Mesendoderm (in vitro differentiated cells): Measurements from ENCODE around the gene PLAC8L1.
"Not testable (repeated sequence)": the region's sequence is repeated elsewhere in the genome, so short reads cannot be mapped to it uniquely, and the experiment has no call there.

Source experiments
- DNase-seq: peaks from one replicate; pipeline ENCODE4 v3.0.0; 2013
- H2AK5ac ChIP-seq: 2 replicates; pipeline ENCODE4 v1.6.1; 2013; ENCODE audit warnings: low read length, inconsistent platforms
- H2BK120ac ChIP-seq: 2 replicates; pipeline ENCODE4 v1.6.1; 2013; ENCODE audit warnings: low read depth, mild to moderate bottlenecking, low read length, moderate library complexity, mixed read lengths
- H2BK15ac ChIP-seq: replicated peaks from 2 replicates; pipeline ENCODE4 v1.6.1; 2013; ENCODE audit warnings: low read depth, mild to moderate bottlenecking, moderate library complexity
- H2BK5ac ChIP-seq: 2 replicates; pipeline ENCODE4 v1.6.1; 2013; ENCODE audit warnings: low read length, inconsistent platforms
- H3K18ac ChIP-seq: 2 replicates; pipeline ENCODE4 v1.6.1; 2013; ENCODE audit warnings: mild to moderate bottlenecking, low read length, mixed read lengths
- H3K23ac ChIP-seq: one replicate; pipeline ENCODE4 v1.6.1; 2013; ENCODE audit warnings: low read length
- H3K27ac ChIP-seq: 2 replicates; pipeline ENCODE4 v1.5.1; 2013; ENCODE audit warnings: low read depth, mild to moderate bottlenecking, inconsistent platforms, low read length, moderate library complexity
- H3K27me3 ChIP-seq: 2 replicates; pipeline ENCODE4 v1.6.1; 2013; ENCODE audit warnings: low read length, control low read depth, mild to moderate bottlenecking, inconsistent platforms; ENCODE audit not compliant: insufficient read depth, poor library complexity
- H3K36me3 ChIP-seq: 2 replicates; pipeline ENCODE4 v1.6.1; 2013; ENCODE audit warnings: low read length, inconsistent platforms; ENCODE audit not compliant: control insufficient read depth, insufficient read depth
- H3K4ac ChIP-seq: one replicate; pipeline ENCODE4 v1.6.1; 2013; ENCODE audit warnings: low read depth, mild to moderate bottlenecking, low read length, moderate library complexity
- H3K4me1 ChIP-seq: 2 replicates; pipeline ENCODE4 v1.6.1; 2013; ENCODE audit warnings: low read depth, low read length, inconsistent platforms; ENCODE audit not compliant: control insufficient read depth
- H3K4me2 ChIP-seq: 2 replicates; pipeline ENCODE4 v1.6.1; 2013; ENCODE audit warnings: low read length
- H3K4me3 ChIP-seq: 2 replicates; pipeline ENCODE4 v1.5.1; 2013; ENCODE audit warnings: mild to moderate bottlenecking, low read length
- H3K56ac ChIP-seq: one replicate; pipeline ENCODE4 v1.6.1; 2013; ENCODE audit warnings: low read length
- H3K79me1 ChIP-seq: 2 replicates; pipeline ENCODE4 v1.6.1; 2013; ENCODE audit warnings: low read length, inconsistent platforms
- H3K79me2 ChIP-seq: 2 replicates; pipeline ENCODE4 v1.6.1; 2013; ENCODE audit warnings: mild to moderate bottlenecking, low read length; ENCODE audit not compliant: control insufficient read depth, insufficient read depth
- H3K9ac ChIP-seq: 2 replicates; pipeline ENCODE4 v1.6.1; 2013; ENCODE audit warnings: low read length, inconsistent platforms
- H4K5ac ChIP-seq: one replicate; pipeline ENCODE4 v1.6.1; 2013; ENCODE audit warnings: low read length
- H4K8ac ChIP-seq: one replicate; pipeline ENCODE4 v1.6.1; 2013; ENCODE audit warnings: low read depth, mild to moderate bottlenecking, control low read depth, low read length, moderate library complexity
- WGBS: extraction: QIAGEN DNeasy Blood & Tissue Kit; methylation state at CpG from one replicate; pipeline ENCODE4 v1.1.7; 2013; ENCODE audit warnings: low lambda C conversion rate, missing lambda C conversion rate; ENCODE audit not compliant: insufficient coverage; ENCODE audit errors: extremely low coverage; 5-methylcytosine and 5-hydroxymethylcytosine counted together

PLAC8L1 gene

DNA sequence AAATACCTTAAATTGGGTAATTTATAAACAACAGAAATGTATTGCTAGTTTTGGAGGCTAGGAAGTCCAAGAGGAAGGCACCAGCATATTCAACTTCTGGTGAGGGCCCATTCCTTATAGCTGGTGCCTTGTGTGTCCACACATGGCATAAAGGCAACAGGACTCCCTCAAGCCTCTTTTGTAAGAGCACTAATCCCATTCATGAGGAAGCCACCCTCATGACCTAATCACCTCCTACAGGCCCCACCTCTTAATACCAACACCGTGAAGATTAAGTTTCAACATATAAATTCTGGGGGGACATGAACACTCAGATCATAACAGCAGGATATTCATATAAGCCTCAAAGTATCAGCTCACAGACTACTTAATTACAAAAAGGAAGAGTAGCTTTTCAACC is 4.0 kb upstream of the PLAC8L1 start:
- Histone ChIP-seq H2BK120ac (no peak overlapping the region), H3K56ac (no peak overlapping the region), H3K4me2 (no peak overlapping the region), H2BK15ac (no peak overlapping the region), H3K27me3 (no peaks in the 10 kb centered on the region), H3K18ac (no peak overlapping the region), H3K79me1 (no peaks in the 10 kb centered on the region), H3K27ac (no peak overlapping the region), H3K4ac (no peak overlapping the region), H3K4me1 (no peaks in the 10 kb centered on the region), H2AK5ac (no peak overlapping the region), H3K9ac (no peak overlapping the region), H3K23ac (no peak overlapping the region), H4K5ac (no peak overlapping the region), H3K79me2 (no peaks in the 10 kb centered on the region), H4K8ac (no peak overlapping the region), H2BK5ac (no peak overlapping the region), H3K36me3 (peaks cover 4% of the 10 kb centered on the region), H3K4me3 (no peak overlapping the region)
- no peak for DNase-seq
- no CpG with 5 or more reads among the region's 1 CpG for WGBS

DNA sequence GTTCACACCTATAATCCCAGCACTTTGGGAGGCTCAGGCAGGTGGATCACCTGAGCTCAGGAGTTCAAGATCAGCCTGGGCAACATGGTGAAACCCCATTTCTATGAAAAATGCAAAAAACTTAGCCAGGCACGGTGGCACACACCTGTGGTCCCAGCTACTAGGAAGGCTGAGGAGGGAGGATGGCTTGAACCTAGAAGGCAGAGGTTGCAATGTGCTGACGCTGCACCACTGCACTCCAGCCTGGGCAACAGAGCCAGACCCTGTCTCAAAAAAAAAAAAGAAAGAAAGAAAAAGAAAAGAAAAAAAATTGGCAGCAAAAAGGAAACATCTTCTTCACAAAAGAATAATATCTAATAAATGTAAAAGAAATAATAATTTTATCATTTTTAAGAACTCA is 3.5 kb upstream of the PLAC8L1 start:
- WGBS = no CpG with 5 or more reads among the region's 2 CpGs
- H3K9ac ChIP-seq, H3K79me1 ChIP-seq, H3K4me2 ChIP-seq, H3K4ac ChIP-seq, H4K8ac ChIP-seq, H3K27me3 ChIP-seq, H2BK5ac ChIP-seq, H3K4me3 ChIP-seq, H4K5ac ChIP-seq, H3K79me2 ChIP-seq, DNase-seq, H2BK15ac ChIP-seq, H3K36me3 ChIP-seq, H2BK120ac ChIP-seq, H3K56ac ChIP-seq, H2AK5ac ChIP-seq, H3K4me1 ChIP-seq, H3K27ac ChIP-seq, H3K23ac ChIP-seq, H3K18ac ChIP-seq: not testable (repeated sequence)

DNA sequence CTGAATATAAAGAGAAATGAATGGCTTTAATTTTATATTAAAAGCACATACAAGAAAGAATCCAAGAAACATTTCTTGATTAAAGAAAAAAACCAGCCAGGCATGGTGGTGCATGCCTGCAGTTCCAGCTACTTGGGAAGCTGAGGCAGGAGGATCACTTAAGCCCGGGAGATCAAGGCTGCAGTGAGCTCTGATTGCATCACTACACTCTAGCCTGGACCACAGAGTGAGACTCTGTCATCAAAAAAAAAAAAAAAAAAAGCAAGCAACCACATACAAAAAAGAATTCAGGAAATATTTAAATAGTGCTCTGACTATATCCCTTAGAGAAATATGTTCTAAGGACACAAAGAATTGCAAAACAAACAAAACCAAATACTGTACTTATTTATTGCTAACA is 2.5 kb upstream of the PLAC8L1 start:
- Histone ChIP-seq H3K4me3 (no peak overlapping the region), H2BK15ac (no peak overlapping the region), H4K5ac (no peak overlapping the region), H3K36me3 (peaks cover 1% of the 10 kb centered on the region), H3K4me2 (no peak overlapping the region), H4K8ac (no peak overlapping the region), H2BK120ac (no peak overlapping the region), H2AK5ac (no peak overlapping the region), H3K18ac (no peak overlapping the region), H3K79me1 (no peaks in the 10 kb centered on the region), H3K4ac (no peak overlapping the region), H2BK5ac (no peak overlapping the region), H3K23ac (no peak overlapping the region), H3K79me2 (no peaks in the 10 kb centered on the region), H3K27me3 (no peaks in the 10 kb centered on the region), H3K56ac (no peak overlapping the region), H3K4me1 (no peaks in the 10 kb centered on the region), H3K27ac (no peak overlapping the region), H3K9ac (no peak overlapping the region)
- WGBS = no CpG with 5 or more reads among the region's 1 CpG
- DNase-seq = no peak

DNA sequence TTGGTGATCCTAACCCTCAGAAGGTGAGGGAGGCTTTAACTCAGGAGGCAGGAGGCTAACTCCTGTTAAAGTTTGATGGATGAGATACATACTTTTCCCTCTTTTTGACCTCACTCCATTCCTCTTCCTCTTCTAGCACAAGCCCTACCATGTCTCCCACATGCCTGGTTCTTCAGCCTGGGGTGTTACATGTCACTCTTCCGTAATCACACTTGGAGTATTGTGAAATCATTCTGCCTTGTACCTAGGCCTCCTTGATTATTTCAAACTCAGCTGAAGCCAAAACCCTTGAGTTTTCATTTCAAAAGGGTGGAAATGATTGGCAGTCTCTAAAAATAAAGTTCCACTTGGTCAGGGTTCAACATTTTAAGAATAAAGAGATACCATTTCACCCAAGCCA is 1.8 kb downstream of the PLAC8L1 start:
- Histone ChIP-seq H2BK5ac (no peak overlapping the region), H3K4me1 (no peaks in the 10 kb centered on the region), H3K79me2 (no peaks in the 10 kb centered on the region), H3K56ac (no peak overlapping the region), H3K4ac (no peak overlapping the region), H2BK120ac (no peak overlapping the region), H3K4me3 (no peak overlapping the region), H2BK15ac (no peak overlapping the region), H3K79me1 (no peaks in the 10 kb centered on the region), H3K27ac (no peak overlapping the region), H3K4me2 (no peak overlapping the region), H4K5ac (no peak overlapping the region), H3K18ac (no peak overlapping the region), H4K8ac (no peak overlapping the region), H3K27me3 (no peaks in the 10 kb centered on the region), H2AK5ac (no peak overlapping the region), H3K23ac (no peak overlapping the region), H3K36me3 (no peaks in the 10 kb centered on the region), H3K9ac (no peak overlapping the region)
- WGBS = no CpG with 5 or more reads among the region's 1 CpG
- DNase-seq = no peak

DNA sequence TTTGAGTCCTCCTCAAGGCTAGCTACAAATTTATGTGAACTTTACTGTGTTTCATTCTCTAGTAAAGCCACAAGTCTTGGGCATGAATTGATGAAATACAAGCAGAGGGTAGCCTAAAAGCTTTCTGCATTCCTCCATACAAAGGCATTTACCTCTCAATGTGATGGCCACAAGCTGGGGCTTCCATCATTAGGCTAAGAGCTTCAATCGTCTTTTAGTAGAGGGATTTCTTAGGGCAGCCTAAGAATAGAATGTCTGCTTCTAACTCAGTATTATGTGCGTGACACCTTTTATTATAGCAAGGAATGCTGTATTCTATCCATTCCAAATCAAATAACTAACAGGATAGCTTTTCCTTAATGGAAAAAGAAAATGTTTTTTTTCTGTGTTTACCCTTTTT is 3.7 kb downstream of the PLAC8L1 start:
- H3K9ac ChIP-seq = no peak overlapping the region
- H3K4ac ChIP-seq = no peak overlapping the region
- H3K23ac ChIP-seq = no peak overlapping the region
- no peaks in the 10 kb centered on the region for H3K79me2 ChIP-seq
- H3K4me2 ChIP-seq = no peak overlapping the region
- H3K27ac ChIP-seq = no peak overlapping the region
- H2BK15ac ChIP-seq = no peak overlapping the region
- no peak overlapping the region for H2BK5ac ChIP-seq
- no peaks in the 10 kb centered on the region for H3K27me3 ChIP-seq
- no peaks in the 10 kb centered on the region for H3K79me1 ChIP-seq
- no peak overlapping the region for H4K5ac ChIP-seq
- no peaks in the 10 kb centered on the region for H3K36me3 ChIP-seq
- H3K18ac ChIP-seq = no peak overlapping the region
- H3K4me1 ChIP-seq = no peaks in the 10 kb centered on the region
- peak; percentile 63 for DNase-seq
- no CpG with 5 or more reads among the region's 2 CpGs for WGBS
- H2AK5ac ChIP-seq = no peak overlapping the region
- H3K56ac ChIP-seq = no peak overlapping the region
- H3K4me3 ChIP-seq = no peak overlapping the region
- no peak overlapping the region for H2BK120ac ChIP-seq
- H4K8ac ChIP-seq = no peak overlapping the region

DNA sequence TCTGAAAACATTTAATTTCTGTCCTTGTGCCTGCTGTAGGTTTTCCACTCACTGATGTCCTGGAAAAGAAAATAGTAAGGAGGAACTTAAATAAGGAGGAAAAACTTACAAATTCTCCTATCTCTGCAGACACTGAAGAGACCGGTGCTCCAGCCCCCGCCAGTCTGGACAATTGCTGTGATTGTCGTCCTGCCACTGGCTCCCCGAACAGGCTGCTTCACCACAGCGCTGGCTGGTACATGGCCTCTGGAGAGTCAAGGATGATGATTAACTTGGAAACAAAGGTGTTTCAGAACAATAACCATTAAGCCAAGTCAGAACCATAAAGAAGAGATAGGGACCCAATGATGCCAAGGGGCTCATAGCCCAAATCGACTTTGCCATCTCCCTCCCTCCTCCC is 7.3 kb downstream of the PLAC8L1 start:
- Histone ChIP-seq H3K4me2 (no peak overlapping the region), H2BK120ac (no peak overlapping the region), H3K4me1 (no peaks in the 10 kb centered on the region), H3K4ac (no peak overlapping the region), H2BK15ac (no peak overlapping the region), H4K5ac (no peak overlapping the region), H3K36me3 (no peaks in the 10 kb centered on the region), H2AK5ac (no peak overlapping the region), H4K8ac (no peak overlapping the region), H3K23ac (no peak overlapping the region), H3K79me2 (no peaks in the 10 kb centered on the region), H3K18ac (no peak overlapping the region), H3K56ac (no peak overlapping the region), H3K27ac (no peak overlapping the region), H3K27me3 (no peaks in the 10 kb centered on the region), H3K79me1 (no peaks in the 10 kb centered on the region), H2BK5ac (no peak overlapping the region), H3K9ac (no peak overlapping the region), H3K4me3 (no peak overlapping the region)
- no CpG with 5 or more reads among the region's 6 CpGs for WGBS
- DNase-seq = no peak
